HG03280 (cell line): ENCODE data around the gene GPATCH1.
"Not testable (repeated sequence)": the region's sequence is repeated elsewhere in the genome, so short reads cannot be mapped to it uniquely, and the experiment has no call there.

ENCODE experiments used
- ATAC-seq: cut with Tn5 transposase; IDR thresholded peaks from one replicate; pipeline ENCODE4 v1.9.1; 2021; ENCODE audit warnings: mild to moderate bottlenecking, moderate library complexity; ENCODE audit not compliant: unreplicated experiment

Gene GPATCH1

DNA sequence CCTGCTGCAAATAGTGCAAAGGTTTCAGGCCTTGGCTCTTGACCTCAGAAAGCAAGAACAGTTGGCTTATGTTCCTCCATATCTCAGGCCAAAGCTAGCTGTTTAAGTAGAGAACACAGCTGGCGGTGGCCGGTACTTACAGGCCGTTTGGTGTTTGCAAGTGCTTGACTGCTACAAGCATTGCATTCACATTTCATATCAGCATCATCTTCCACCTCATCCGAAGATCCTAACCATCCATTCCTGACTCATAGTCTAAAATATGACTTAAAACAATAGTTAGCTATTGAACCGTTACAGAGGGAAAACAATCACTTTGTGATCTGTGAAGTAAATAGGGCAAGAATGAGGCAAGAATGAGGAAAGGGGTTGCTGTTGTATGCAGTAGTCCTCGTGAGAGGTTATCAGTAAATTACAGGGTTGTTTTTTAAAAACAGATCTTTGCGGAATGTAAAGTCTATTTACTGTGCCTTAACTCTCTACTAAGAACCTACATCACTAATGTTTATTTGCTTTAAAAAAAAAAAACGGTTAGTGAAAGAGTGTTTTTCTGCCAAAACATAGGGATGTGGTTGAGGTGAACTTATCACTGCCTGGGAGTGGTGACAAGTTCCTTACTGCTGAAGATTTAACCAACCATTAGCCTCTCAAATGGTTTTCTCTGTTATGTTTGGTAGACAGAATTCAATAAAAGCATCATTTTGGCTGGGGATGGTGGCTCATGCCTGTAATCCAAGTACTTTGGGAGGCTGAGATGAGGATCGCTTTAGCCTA is 29.3 kb downstream of the GPATCH1 start:
- ATAC-seq, result no peak

DNA sequence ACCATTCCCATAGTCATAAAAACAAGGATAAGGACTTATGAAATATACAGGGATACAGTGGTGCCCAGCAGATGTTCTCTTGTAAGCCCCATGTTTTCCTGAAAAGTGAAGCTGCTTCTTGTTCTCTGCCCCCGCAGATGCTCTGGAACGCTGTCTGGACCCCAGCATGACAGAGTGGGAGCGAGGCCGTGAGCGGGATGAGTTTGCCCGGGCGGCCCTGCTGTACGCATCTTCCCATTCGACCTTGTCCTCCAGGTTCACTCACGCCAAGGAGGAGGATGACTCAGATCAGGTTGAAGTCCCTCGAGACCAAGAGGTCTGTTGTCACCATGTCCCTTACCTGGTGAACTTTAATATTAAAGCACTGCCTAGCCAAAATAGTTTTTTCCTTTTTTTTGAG is 30.6 kb downstream of the GPATCH1 start:
- ATAC-seq, result no peak

DNA sequence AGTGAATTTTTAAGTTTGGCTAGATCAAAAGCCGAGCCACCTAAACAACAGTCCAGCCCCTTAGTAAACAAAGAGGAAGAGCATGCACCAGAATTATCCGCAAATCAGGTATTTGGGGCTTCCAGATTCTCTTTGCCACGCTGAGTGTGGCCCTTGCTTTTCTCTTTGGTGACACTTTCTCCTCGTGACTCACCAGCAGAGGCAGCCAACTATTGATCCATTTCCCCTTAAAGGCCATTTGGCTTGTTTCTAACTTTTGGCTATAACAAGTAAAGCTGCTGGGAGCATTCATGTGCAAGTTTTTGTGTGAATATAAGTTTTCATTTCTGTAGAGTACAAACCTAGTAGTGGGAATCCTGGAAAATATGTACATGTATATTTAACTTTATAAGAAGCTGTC is 33.3 kb downstream of the GPATCH1 start:
- no peak for ATAC-seq

DNA sequence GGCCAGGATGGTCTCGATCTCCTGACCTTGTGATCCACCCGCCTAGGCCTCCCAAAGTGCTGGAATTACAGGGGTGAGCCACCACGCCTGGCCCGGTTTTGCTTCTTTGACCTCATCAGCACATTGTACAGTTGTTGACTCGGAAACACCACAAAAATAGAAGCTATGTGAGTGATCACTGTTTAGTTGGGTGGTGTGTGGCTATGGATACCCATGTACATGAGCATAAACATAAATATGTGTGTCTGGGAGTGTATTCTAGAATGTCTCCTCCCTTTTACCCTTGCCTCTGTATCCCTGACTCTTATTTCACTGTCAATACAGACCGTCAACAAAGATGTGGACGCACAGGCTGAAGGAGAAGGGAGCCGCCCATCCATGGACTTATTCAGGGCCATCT is 36.5 kb downstream of the GPATCH1 start:
- ATAC-seq, result no peak

DNA sequence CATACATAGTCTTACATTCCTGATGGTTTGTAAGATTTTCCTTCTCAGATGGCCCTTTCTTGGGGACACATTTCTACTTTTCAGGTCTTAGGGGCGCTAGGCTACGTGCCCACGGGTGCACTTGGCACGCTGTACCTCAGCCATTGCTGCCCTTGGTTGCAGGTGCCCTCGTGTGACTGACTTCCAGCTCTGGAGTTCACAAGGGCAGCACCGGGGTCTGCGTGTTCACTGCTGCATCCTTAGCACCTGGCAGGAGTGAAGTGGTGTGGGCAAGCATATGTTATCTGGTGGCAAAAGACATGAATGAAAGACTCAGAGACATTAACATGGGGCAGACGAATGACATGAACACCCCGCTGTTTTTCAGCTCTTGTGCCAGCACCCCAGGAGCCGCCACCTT is 37.7 kb downstream of the GPATCH1 start:
- ATAC-seq, result no peak

DNA sequence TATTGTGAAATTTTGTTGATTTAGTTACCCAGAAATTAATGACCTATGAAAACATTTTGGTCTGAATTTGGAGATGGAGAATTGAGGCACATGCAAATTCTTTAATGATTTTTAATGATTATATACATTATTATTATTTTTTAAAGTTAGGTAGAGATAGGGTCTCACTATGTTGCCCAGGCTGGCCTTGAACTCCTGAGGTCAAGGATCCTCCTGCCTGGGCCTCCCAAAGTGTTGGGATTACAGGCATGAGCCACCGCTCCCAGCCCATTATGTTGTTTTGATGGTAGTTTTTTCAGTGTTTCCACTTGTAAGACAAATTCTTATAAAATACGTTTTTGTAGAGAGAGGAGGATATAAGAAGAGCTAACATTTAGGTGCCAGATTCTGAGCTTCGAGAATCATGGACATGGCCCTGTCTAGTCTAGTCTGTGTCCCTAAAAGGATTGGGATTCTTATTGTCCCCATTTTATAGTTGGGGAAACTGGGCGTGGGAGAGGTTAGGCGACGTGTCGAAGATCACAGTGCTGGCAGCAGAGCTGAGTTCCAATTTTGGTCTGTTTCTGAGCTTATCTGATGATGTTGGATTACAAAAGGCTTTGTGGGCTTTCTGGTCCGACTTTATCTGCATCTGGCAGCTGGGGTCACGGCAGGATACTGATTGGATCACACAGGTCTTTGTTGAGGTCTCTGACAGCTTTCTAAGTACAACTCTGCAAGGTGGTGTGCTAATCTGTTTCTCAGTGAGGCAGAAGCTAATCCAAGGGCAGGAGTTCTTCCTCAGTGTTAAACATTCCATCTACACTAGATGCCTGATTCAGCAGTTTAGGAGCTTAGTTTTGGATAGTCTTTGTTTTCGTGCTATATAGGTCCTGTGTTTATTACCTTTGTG is 43.5 kb downstream of the GPATCH1 start:
- ATAC-seq, result no peak

DNA sequence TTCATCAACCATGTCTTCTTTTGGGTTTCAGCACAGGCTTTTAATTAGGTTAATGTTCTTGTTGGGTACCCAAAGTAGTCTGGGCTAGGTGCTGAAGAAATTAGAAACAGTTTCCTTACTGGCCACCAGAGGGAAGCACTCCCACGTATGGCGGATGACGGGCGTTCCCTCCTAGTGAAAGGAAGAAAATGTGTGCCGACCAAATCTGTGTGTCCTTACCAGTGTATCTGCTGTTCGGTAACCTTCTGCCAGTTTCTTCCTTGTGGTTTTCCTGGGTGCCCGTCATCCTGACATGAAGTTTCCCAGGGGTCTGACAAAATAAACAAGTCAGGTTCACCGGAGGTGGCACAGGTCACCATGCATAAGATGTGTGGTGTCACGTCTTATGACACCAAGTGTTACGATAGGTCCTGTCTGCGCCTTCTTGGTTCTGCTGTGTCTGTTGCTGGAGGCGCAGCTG is 45.0 kb downstream of the GPATCH1 start:
- ATAC-seq, result peak; percentile 69

DNA sequence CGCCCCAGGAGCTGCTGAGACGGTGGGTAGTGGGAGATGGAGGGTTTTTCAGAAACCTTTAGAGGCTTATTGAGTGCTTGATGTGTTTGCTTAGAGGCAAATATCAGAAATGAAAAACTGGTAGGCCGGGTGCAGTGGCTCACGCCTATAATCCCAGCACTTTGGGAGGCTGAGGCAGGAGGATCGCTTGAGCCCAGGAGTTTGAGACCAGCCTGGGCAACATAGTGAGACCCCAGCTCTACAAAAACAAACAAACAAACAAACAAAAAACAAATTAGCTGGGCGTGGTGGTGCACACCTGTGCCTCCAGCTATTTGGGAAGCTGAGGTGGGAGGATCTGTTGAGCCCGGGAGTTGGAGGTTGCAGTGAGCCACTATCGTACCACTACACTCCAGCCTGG is 45.7 kb downstream of the GPATCH1 start:
- not testable (repeated sequence) for ATAC-seq

DNA sequence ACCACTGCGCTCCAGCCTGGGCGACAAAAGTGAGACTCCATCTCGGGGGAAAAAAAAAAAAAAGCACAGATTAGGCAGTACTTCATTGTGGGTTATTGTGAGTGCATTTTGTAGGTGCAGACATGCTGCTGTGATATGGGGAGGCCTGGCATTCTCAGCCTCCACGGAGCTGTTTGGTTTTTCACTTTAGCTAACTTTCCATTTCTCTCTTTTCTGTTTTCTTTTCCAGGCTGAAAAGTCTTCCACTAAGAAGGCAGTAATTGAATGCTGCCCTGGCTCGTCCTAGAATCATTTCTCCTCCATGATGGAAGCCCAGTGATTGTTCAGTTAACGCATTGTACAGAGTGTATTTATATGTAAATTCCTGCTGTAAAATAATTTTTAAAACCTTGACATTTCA is 48.9 kb downstream of the GPATCH1 start:
- no peak for ATAC-seq

DNA sequence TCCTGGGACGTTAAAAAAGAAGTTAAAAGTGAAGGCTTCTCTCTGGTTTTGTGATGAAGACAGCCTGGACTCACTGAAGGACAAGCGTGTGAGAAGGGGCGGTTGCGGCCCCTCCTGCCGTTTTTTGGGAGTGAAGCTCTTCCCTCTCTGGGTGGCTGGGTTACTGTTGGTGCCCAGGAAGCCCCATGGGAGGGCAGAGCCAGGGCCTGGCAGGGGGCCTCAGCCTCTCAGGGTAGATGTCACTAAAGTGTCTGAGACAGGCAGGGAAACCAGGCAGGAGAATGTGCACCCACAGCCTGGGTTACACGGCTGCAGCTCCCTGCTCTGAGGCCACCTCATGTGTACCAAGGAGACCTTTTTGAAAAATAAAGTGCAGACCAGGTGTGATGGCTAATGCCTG is 49.5 kb downstream of the GPATCH1 start:
- no peak for ATAC-seq

DNA sequence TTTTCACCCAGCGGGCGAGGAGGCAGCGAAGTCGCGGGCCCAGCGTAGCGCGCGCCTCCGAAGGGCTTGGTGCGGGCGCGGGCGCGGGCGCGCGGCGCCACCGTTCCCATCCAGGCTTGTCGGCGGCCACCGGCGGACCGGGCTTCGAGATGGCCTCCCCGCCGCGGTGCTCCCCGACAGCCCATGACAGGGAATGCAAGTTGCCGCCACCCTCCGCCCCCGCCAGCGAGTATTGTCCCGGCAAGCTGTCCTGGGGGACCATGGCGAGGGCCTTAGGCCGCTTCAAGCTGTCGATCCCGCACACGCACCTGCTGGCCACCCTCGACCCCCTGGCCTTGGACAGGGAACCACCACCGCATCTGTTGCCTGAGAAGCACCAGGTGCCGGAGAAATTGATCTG is 51.0 kb downstream of the GPATCH1 start, which contains the start of gene WDR88:
Gene WDR88, plus strand, starts transcription at position 94 of the 400 bp plus-strand sequence. Its CDS starts 56 bp downstream, at position 150.
- no peak for ATAC-seq

DNA sequence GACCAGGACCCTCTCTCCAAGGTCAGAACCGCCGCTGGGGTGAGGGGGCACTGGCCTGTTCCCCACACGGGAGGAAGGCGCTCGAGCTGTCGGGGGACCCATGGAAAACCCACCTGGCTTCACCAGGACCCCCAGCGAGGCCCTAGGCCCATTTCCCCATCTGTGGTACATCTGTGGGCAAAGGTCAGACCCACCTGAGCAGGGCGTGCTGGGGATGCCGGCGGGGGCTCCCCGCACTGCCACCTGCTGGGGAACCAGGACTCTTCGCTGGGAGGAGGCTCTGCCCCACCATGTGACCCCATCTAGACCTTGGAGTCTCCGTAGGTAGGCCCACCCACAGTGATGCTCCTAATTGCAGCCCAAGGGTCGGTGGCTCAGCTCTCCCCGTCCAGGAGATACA is 51.4 kb downstream of the GPATCH1 start:
- ATAC-seq, result no peak

DNA sequence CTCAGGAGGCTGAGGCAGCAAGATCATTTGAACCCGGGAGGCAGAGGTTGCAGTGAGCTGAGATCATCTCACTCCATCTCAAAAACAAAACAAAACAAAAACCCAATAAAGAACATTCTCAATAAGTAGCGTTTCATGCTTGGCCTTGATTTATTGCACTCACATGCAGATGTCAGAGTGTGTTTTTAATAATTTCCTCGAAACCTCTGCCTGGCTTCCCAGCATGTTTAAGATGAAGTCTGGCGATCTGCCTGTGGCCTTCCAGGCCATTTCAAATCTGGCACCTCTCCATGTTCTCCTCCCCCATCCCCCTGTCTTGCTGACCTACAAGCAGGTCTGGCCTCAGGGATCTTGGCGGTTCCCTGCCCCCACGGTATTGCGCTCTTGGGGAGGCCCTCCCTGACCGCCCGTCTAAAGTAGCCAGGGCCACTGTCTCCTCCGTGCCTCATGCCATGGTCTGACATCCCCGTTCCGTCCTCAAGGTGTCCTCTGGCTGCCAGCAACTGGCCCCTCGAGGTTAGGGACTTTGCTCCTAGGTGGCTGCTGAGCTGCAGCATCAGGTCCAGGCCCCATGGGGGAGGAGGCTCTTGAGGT is 52.6 kb downstream of the GPATCH1 start:
- no peak for ATAC-seq

DNA sequence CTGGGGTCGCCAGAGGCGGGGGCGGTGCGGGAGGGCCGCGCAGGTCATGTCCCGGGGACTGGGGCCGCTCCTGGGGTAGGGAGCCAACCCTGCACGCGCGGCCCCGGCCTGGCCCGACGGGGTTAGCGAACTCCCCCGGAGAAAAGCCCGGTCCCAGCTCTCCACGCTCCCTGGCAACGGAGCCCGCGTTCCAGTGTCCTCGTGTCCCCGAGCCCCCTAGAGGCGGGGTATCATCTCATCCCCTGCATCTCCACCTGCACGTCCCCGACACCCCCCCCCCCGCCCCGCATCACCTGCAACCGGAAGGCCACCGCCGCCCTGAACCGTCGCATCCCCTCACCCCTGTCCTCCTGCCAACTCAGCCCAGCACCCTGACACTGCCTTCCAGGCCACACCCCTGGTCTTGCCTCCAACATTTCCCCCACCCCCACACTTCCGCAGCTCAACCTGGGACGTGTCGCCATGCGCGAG is 53.6 kb downstream of the GPATCH1 start:
- ATAC-seq, result no peak

DNA sequence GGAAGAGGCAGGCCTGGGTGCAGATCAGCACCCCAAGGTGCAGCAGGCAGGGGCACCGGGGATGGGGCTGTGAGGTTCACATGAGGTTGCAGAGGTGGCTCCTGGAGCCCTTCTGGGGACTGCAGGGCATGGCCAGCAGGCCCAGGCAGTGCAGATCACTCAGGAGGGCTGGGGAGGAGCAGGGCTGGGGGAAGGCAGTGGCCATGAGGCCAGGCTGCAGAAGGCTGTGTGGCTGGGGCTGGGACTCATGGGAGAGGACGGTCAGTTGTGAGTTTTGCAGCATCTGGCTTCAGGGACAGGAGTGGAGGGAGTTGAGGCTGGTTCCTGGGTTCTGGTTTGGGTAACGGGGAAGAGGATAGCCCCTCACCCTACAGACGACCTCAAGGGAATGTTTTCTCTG is 58.2 kb downstream of the GPATCH1 start:
- no peak for ATAC-seq

DNA sequence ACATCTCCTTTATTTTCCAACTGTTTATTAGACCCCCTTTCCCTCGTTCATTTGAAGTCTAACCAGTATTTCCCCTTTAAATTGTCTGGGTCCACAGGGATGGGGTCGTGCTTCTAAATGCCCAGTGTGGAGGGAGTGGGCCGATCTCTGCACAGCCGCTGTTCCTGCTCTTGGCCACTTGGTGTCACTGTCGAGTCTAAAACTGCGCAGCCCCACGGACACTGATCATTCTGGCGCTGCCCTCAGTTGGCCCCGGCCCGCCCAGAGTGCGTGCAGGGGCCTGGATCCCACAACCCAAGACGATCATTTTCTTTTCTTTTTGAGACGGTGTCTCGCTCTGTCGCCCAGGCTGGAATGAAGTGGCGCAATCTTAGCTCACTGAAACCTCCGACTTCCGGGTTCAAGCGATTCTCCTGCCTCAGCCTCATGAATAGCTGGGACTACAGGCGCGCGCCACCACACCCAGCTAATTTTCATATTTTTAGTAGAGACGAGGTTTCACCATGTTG is 63.0 kb downstream of the GPATCH1 start:
- ATAC-seq, result no peak

DNA sequence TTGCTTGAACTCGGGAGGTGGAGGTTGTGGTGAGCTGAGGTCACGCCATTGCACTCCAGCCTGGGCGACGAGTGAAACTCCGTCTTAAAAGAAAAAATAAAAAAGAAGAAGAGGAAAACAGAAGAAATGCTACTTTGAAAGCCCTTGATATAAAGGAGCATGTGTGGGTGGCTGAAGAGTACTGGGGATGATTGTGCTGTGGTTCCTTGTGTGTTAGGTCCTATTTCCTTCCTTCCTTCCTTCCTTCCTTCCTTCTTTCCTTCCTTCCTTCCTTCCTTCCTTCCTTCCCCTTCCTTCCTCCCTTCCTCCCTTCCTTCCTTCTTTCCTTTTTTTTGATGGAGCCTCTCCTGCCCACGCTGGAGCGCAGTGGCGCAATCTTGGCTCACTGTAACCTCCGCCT is 65.2 kb downstream of the GPATCH1 start:
- no peak for ATAC-seq

DNA sequence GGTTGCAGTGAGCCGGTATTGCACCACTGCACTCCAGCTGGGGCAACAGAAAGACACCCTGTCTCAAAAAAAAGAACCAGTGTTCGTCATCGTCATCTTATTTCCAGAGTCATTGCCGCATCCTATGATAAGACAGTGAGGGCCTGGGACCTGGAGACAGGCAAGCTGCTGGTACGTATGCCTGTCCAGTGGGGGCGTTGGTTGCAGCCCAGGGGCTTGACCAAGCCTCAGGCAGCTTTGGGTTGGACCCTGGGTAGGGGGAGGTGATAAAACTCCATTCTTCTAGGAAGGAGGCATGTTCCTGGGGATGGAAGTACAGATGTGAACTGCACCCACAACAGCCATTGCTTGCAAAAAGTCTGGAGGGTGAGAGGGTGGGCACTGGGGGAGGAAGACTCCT is 66.6 kb downstream of the GPATCH1 start:
- ATAC-seq, result no peak

DNA sequence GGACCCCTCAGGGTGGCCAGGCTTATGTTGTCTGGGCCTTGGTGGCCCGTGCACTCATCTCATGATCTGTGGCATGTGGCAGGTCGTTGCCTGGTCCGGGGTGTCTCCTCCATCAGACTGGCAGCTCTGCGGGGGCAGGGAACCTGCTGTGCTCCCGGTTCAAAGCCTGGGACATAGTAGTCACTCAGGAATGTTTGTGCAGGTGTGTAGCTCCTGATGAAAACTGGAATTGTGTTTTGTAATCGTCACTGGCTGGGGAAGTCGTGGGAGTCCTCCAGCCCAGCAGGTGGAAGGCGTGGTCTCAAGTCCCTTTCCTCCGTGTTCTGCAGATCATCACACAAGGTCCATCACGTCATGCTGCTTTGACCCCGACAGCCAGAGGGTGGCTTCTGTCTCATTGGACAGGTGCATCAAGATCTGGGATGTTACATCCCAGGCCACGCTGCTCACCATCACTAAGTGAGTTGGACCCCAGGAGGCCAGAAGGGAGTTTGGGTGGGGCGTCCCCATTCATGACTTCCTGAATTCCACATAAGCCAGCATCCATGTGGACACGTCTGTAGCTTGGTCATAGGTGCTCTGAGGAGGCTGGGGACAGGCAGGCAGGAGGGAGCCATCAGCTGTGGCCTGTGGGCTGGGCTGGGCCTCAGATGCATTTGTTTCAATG is 70.0 kb downstream of the GPATCH1 start:
- ATAC-seq, result no peak

DNA sequence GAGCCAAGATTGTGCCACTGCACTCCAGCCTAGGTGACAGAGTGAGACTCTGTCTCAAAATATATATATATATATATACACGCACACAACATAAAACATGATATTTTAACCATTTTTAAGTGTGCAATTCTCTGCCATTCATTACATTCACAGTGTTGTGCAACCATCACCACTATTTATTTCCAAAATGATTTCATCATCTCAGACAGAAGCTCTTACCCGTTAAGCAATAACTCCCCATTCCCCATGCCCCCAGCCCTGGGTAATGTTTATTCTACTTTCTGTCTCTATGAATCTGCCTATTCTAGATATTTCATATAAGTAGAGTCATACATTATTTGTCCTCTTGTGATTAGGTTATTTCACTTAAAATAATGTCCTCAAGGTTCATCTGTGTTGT is 71.2 kb downstream of the GPATCH1 start:
- no peak for ATAC-seq

DNA sequence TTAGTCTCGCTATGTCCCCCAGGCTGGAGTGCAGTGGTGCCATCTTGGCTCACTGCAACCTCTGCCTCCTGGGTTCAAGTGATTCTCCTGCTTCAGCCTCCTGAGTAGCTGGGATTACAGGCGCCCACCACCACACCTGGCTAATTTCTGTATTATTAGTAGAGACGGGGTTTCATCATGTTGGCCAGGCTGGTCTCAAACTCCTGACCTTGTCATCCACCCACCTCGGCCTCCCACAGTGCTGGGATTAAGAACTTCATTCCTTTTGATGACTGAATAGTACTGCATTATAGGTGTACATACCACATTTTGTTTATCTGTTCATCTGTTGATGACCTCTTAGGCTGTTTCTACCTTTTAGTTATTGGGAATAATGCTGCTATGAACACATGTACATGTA is 71.6 kb downstream of the GPATCH1 start:
- not testable (repeated sequence) for ATAC-seq
